ENCODE results near the gene KCNQ1.

The KCNQ1 gene

GRCh38 chr11:2805388-2806056 lies 360.7 kb downstream of the KCNQ1 start:
- DNase-seq, result no peak

GRCh38 chr11:2806351-2807024 lies 361.7 kb downstream of the KCNQ1 start:
- no peak for DNase-seq

GRCh38 chr11:2807025-2807681 lies 362.3 kb downstream of the KCNQ1 start:
- DNase-seq, result no peak

DNA sequence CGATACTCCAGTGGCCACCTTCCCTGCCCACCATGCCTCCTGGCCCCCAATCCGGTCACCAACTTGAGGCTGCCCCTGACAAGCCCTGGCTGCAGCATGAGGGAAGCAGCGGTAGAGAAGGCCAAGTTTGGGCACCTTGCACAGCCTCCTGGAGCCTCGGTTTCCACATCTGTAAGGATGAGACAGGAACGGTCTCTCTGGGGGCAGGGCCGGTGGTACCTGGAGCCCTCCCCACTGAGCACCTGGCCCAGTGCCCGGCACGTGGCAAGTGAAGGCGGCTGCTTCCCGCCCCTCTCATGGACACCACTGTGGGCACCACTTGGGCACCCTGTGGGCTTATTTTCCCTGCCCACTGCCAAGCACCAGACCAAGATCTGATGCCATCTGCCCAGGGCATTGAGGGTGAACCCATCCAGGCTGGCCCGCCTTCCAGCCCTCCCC lies 363.0 kb downstream of the KCNQ1 start:
- no peak for DNase-seq

DNA sequence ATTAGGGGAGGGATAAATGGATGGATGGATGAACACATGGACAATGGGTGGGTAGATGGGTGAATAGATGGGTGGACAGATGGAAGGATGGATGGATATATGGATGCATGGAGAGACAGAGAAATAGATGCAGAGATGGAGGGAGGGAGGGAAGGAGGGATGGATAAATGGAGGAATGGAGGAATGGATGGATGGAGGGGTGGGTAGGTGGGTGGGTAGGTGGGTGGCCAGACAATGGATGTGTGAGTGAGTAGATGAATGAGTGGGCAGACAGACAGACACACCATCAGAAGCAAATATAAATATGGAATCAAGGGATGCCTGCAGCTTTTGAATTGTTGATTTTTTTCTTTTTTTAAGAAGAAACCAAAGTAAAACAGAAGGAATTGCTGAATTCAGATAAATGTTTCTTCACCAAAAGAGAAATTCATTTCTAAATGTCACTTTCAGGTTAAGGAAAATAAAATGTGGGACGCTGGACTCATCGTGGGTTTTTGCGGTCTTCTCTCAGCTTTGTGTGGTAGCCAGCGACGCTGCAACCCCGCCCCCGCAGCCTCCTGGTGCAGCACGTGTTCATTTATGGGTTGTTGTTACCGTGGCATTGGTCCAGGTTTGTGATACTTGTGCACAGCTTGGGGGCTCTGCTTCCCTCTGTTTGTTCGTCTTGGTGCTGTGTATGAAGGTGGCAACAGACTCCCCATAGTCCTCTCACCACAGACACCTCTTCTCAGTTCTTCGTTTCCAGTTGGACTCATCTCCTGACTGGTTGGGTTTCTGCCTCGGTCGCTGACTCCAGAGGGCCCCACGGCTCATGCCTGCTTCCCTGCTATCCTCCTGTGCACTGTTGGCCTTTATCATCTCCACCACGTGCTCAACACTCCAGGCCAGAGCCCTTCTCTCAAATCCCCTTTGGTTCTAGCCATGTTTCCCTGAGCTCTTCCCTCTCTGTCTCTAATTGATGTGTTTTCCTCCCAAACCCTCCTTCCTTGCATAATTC lies 364.3 kb downstream of the KCNQ1 start:
- DNase-seq, result no peak

GRCh38 chr11:2809854-2810253 lies 365.0 kb downstream of the KCNQ1 start:
- DNase-seq, result no peak

GRCh38 chr11:2810411-2811205 lies 365.8 kb downstream of the KCNQ1 start:
- DNase-seq, result no peak

DNA sequence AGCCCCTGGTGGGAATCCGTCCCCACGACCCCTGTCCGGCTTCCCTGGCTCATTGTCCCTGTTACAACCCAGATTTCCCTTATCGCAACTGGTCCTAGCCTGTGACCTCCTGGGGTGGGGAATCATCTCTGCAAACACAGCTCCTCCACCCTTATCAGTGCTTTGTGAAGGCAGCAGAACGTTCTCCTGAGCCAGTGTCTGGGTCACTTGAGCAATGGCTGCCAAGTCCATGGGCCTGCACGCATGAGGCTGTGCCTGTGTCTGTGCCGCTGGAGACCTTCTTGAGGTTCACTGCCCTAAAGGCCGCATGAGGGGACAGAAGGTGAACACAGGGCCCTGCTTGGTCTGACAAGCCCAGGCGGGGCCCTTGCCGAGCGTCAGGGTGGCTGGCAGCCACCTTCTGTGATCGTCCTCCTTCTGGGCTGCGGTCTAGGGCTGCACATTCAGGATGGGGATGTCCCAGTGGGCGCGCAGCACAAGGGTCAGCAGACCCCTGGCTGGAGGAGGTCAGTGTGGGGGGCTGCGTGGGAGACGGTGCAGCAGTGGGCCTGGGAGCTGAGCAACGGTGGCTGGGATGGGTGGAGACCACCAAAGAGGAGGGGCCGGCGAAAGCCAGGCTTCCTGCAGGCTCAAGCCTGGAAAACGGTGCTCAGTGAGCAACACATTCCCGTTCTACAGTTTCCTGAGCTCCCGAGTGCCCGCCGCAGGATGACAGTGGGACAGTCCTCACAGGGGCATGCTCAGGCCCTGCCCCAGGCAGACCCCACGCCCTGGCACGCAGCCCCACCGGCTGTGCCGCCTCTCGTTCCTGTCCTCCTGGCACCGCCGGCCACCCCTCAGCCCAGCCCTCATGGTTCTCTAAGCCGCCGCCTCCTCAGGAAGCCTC lies 366.6 kb downstream of the KCNQ1 start:
- no peak for DNase-seq

DNA sequence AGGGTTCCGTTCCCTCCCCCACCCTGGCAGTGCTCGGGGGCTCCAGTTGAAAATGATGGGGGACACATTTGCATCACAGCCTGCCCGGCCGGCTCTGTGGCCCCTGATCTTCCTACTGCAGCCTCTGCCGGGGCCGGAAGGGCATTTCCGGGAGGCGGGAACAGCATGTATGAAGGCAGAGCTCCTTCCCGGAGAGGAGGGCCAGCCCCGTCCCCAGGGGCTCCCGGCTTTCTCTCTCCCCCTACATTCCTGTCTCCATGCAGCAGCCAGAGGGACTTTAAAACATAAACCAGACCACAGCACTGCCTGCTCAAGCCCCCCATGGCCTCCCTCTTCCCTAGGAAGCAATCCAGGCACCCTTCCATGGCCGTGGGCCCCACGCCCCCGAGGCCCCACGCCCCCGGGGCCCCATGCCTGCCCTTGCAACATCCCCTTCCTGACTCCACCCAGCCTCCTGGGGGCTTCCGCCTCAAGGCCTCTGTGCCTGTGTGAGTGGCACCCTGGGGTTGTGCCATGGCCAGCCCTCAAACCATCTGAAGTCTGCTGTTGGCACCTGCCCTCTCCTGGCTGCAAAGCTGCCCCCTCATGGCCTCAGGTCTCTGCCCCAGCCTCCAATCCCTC lies 367.7 kb downstream of the KCNQ1 start:
- no peak for DNase-seq

DNA sequence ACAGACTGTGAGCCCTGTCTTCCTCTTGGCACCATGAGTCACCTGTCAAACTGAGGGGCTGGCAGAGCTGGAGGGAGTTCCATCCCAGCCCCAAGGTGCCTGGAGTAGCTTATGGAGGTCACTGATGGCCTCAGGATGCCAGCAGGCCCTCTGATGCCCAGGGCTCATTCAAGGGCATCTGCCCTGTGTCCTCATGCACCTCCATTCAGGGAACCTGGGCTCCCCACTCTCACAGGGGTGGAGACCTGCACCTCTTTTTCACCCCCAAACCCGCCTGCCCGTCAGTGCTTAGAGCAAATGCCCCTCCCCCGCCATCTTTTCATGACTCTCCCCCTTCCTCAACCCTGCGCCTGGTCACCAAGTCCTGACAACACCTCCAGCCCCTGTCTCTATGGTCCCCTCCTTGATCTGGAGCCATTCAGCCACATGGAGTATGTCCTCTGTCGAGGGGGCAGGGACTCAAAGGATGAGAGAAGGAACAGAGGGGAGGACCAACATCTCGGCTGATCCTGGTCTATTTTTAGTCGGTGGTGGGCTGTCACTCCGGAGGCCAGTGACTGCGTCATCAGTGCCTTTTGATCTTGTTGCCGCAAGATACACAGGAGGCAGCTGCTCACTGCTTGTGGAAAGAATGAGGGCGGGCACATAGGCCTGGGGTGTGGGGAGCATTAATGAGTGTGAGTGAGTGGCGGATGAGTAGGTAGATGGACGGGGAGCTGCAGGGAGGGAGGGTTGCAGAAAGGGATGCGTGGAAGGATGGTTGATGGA lies 368.5 kb downstream of the KCNQ1 start:
- DNase-seq, result no peak

DNA sequence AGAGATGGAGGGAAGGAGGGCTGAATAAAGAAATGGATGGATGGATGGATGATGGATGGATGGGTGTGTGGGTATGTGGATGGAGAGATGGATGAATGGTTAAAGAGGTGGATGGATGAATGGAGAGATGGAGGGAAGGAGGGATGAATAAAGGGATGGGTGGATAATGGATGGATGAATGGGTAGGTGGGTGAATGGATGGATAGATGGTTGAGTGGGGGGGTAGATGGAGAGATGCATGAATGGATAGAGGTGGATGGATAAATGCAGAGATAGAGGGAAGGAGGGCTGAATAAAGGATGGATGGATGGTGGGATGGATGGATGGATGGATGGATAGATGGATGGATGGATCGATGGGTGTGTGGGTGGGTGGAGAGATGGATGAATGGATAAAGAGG lies 369.2 kb downstream of the KCNQ1 start:
- no peak for DNase-seq

DNA sequence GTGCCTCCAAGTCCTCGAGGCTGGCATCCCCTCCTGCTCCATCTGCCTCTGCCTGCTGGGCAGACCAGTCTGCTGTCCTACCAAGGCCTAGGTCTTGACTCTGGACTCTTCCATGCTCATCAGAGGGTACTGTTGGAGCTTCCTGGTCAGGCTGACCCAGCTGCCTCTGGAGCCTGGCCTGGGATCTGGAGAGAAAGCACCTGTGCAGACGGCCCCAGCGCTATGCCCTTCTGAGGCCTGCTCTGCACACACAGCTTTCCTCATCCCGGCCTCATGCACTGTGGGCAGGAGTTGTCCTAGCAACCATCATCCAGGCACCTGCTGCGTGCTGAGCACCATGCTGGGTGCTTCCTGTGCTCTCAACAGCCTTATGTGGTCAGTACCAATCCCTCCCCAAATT lies 369.9 kb downstream of the KCNQ1 start:
- no peak for DNase-seq

DNA sequence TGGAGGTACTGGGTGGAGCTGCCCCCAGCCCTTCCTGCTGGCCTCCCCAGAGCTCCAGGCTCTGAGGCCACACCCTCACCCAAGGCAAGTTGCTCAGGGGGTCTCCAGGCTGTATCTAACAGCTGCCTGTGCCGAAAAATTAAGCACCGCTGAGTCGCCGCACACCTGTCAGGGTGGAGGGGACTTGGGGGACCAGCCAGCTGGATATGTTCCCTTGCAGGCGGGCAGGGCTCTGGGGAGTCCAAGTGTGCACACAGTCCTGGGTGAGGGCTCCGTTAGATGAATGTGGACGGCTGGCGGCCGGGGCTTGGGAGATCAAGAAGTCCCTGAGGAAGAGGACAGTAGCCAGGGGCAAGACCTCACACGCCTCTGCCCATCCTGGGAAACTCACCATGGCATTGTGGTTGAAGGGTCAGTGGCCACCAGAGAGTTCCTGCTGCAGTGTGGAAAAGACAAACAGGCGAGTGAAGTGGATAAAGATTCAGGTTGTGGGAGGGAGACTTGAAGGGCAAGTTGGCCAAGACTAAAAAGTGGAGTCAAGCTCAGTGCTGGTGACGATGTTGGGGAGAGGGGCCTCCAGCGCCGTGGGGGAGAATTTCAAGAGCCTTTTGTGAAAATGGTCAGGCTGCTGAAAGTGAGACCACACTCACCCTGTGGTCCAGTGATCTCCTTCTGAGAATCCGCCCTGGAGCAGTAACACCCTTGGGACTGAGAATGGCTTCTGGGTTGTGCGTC lies 371.1 kb downstream of the KCNQ1 start:
- no peak for DNase-seq

- DNase-seq, result no peak
Measured at GRCh38 chr11:2816523-2816922, 371.7 kb downstream of the KCNQ1 start.

GRCh38 chr11:2816941-2817421 lies 372.2 kb downstream of the KCNQ1 start:
- no peak for DNase-seq

DNA sequence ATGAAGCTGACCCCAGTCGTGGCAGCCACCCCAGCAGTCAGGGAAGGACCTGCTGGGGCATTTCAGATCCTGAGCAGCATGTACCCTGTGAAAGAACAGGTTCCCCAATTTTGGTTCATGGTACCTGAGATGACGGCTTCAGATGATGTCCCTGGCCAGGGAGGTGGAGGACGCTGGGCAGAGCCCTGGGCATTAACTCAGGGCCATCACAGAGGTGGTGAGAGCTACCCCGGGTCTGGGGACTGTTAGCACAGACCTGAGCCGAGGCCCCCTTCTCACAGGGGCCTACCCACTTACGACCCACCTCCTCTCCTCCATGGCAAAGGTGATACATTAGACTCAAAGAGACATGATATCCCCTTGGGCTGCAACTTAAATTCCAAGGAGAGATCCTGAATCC lies 372.6 kb downstream of the KCNQ1 start:
- DNase-seq, result no peak

DNA sequence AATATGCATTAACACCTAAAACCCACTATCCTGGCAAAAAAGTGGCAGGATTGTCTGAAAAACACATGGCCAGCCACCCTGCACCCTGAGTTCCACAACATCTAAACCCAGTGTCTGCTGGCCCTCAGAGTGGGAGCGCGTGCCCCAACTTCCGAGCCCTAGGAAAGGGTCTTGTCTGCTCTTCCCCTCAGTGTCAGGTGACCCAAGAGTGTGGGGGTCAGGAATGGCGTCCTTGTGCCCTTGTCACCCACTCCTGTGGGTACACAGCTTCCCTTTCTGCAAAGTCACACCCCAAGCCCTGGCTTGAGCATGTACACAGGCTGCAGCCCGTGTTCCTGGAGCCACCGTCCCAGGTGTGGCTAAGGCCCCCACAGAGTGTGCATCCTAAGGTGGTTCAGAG lies 373.2 kb downstream of the KCNQ1 start:
- no peak for DNase-seq

GRCh38 chr11:2818503-2818902 lies 373.7 kb downstream of the KCNQ1 start:
- DNase-seq, result no peak

DNA sequence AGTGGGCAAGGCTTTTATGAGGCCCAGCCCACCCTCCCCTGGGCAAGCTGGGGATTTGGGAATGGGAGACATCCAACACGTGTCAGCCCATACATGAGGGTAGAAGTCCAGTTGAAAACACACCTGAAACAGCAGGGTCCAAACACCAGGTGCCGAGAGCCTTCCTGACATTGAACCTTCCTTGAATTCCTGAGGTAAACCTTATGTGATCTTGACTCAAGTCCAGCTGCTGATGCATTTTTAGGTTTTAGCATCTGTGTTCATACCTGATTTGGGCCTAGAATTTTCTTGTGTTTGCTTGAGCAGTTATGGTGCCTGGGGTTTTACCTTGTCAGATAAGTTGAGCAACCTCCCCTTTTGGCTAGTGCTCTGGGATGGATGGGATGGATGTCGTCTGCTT lies 374.5 kb downstream of the KCNQ1 start:
- no peak for DNase-seq
